MM.1S (cell line): Measurements from ENCODE around the gene HACE1.

Experiments used
- DNase-seq: peaks from one replicate; pipeline ENCODE4 v3.0.0-alpha.2; 2015
- H2AFZ ChIP-seq: fragments of 300-600 bp; sonication (generic); 2 replicates; pipeline ENCODE4 v1.6.0; 2016; ENCODE audit warnings: antibody characterized with exemption, low read length
- H3F3A ChIP-seq: fragments of 300-600 bp; sonication (generic); 2 replicates; pipeline ENCODE4 v1.6.1; 2016; ENCODE audit warnings: mild to moderate bottlenecking, antibody characterized with exemption, low read length, moderate library complexity, mixed read lengths; ENCODE audit not compliant: insufficient read depth
- H3K27ac ChIP-seq: fragments of 300-600 bp; sonication (generic); 2 replicates; pipeline ENCODE4 v1.5.1; 2016; ENCODE audit warnings: mild to moderate bottlenecking, low read length
- H3K27me3 ChIP-seq: fragments of 300-600 bp; sonication (generic); replicated peaks from 2 replicates; pipeline ENCODE4 v1.6.0; 2016; ENCODE audit warnings: low read length; ENCODE audit not compliant: insufficient read depth
- H3K36me3 ChIP-seq: fragments of 300-600 bp; sonication (generic); replicated peaks from 2 replicates; pipeline ENCODE4 v1.6.1; 2016; ENCODE audit warnings: mild to moderate bottlenecking, low read length, mixed read lengths; ENCODE audit not compliant: insufficient read depth
- H3K4me1 ChIP-seq: fragments of 300-600 bp; sonication (generic); 2 replicates; pipeline ENCODE4 v1.6.1; 2016; ENCODE audit warnings: low read length, mixed read lengths
- H3K4me2 ChIP-seq: fragments of 300-600 bp; sonication (generic); 2 replicates; pipeline ENCODE4 v1.6.0; 2016; ENCODE audit warnings: low read depth, low read length
- H3K4me3 ChIP-seq: fragments of 300-600 bp; sonication (generic); 2 replicates; pipeline ENCODE4 v1.5.1; 2016; ENCODE audit warnings: low read length, mixed read lengths
- H3K79me2 ChIP-seq: fragments of 300-600 bp; sonication (generic); 2 replicates; pipeline ENCODE4 v1.6.1; 2016; ENCODE audit warnings: mixed run types, low read length, mixed read lengths
- H3K9ac ChIP-seq: fragments of 300-600 bp; sonication (generic); 2 replicates; pipeline ENCODE4 v1.6.1; 2016; ENCODE audit warnings: low read length, mixed read lengths
- H3K9me2 ChIP-seq: fragments of 300-600 bp; sonication (generic); replicated peaks from 2 replicates; pipeline ENCODE4 v1.6.1; 2016; ENCODE audit warnings: mild to moderate bottlenecking, low read length, mixed read lengths; ENCODE audit not compliant: insufficient read depth
- H3K9me3 ChIP-seq: fragments of 300-600 bp; sonication (generic); replicated peaks from 2 replicates; pipeline ENCODE4 v1.6.1; 2016; ENCODE audit warnings: mild to moderate bottlenecking, low read length, mixed read lengths; ENCODE audit not compliant: insufficient read depth
- H4K20me1 ChIP-seq: fragments of 300-600 bp; sonication (generic); 2 replicates; pipeline ENCODE4 v1.6.1; 2016; ENCODE audit warnings: mild to moderate bottlenecking, low read length, moderate library complexity, mixed read lengths; ENCODE audit not compliant: insufficient read depth
- EZH2 ChIP-seq: fragments of 300-600 bp; sonication (generic); optimal IDR thresholded peaks from 2 replicates; pipeline ENCODE3; 2017; ENCODE audit warnings: low read depth, mild to moderate bottlenecking, antibody characterized with exemption, low read length, mixed read lengths
- EZH2phosphoT487 ChIP-seq: fragments of 300-600 bp; sonication (generic); IDR thresholded peaks from 2 replicates; pipeline ENCODE4 v1.6.1; 2018; ENCODE audit warnings: antibody characterized with exemption, low read length
- TF ChIP-seq, protein P1 (sequence below): fragments of 300-600 bp; sonication (generic); IDR thresholded peaks from 2 replicates; pipeline ENCODE4 v1.5.1; 2016; ENCODE audit warnings: antibody characterized with exemption, low read length, mixed read lengths

HACE1 gene, protein sequence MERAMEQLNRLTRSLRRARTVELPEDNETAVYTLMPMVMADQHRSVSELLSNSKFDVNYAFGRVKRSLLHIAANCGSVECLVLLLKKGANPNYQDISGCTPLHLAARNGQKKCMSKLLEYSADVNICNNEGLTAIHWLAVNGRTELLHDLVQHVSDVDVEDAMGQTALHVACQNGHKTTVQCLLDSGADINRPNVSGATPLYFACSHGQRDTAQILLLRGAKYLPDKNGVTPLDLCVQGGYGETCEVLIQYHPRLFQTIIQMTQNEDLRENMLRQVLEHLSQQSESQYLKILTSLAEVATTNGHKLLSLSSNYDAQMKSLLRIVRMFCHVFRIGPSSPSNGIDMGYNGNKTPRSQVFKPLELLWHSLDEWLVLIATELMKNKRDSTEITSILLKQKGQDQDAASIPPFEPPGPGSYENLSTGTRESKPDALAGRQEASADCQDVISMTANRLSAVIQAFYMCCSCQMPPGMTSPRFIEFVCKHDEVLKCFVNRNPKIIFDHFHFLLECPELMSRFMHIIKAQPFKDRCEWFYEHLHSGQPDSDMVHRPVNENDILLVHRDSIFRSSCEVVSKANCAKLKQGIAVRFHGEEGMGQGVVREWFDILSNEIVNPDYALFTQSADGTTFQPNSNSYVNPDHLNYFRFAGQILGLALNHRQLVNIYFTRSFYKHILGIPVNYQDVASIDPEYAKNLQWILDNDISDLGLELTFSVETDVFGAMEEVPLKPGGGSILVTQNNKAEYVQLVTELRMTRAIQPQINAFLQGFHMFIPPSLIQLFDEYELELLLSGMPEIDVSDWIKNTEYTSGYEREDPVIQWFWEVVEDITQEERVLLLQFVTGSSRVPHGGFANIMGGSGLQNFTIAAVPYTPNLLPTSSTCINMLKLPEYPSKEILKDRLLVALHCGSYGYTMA

DNA sequence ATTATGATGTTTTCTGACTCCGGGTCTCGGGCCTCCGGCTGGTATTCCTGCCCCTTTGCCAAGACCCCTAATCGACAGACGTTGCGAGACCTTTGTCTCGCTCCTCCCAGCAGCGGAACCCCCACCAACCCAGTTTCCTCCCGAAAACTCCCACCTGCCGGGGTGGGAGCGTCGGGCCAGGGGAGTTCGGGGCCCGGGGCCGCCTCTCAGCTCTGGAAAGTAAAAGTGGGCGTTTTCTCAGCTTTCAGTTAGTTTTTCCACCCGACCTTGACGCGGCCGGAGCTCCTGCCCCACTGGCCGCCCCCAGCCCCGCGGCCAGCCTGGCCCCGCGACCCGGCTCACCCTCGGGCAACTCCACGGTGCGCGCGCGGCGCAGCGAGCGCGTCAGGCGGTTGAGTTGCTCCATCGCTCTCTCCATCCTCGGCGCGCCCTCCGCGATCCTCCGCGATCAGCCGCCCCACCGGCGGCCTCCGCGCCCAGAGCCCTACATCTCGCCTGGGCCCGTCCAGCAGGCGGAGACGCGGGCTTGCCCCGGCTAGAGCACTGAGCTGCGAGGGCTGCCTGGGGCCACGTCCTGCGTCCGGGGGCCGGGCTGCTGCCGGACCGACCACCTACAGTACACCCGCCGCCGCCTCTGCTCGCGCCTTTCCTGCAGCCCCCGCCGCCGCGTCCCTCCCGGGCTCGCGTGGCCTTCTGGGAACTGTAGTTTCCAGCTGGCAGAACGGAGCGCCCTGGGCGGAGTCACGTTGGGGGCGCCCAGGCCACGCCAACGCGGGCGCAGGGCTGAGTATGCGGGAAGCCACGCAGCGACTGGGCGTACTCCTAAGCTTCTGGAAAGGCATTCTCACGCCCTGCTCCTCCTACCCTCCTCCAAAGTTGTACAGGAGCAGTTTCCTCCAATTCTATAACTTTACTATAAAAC lies at the start of gene HACE1:
HACE1 (minus strand) TSS at position 695 of the 922 bp plus-strand sequence; CDS start at position 418, 277 bp downstream.
- Histone ChIP-seq H4K20me1 (no peaks in the 10 kb centered on the region), H3K9me2 (no peaks in the 10 kb centered on the region), H3K36me3 (no peaks in the 10 kb centered on the region), H3K9ac (peak within 1 kb of the TSS; percentile 74), H3K79me2 (0 out of 2 replicates have a peak, but pooled peaks cover 3% of the 10 kb centered on the region), H3K9me3 (no peaks in the 10 kb centered on the region), H3K27ac (no peak within 1 kb of the TSS; the same call in 1 of the 2 replicates), H3K27me3 (no peaks in the 10 kb centered on the region), H3F3A (no peaks in the 10 kb centered on the region), H2AFZ (peak within 1 kb of the TSS; percentile 94), H3K4me2 (peak within 1 kb of the TSS; percentile 44), H3K4me3 (peak within 1 kb of the TSS; percentile 78), H3K4me1 (peaks cover 5% of the 10 kb centered on the region)
- peak; percentile 87 for DNase-seq
- TF ChIP-seq, protein P1, sequence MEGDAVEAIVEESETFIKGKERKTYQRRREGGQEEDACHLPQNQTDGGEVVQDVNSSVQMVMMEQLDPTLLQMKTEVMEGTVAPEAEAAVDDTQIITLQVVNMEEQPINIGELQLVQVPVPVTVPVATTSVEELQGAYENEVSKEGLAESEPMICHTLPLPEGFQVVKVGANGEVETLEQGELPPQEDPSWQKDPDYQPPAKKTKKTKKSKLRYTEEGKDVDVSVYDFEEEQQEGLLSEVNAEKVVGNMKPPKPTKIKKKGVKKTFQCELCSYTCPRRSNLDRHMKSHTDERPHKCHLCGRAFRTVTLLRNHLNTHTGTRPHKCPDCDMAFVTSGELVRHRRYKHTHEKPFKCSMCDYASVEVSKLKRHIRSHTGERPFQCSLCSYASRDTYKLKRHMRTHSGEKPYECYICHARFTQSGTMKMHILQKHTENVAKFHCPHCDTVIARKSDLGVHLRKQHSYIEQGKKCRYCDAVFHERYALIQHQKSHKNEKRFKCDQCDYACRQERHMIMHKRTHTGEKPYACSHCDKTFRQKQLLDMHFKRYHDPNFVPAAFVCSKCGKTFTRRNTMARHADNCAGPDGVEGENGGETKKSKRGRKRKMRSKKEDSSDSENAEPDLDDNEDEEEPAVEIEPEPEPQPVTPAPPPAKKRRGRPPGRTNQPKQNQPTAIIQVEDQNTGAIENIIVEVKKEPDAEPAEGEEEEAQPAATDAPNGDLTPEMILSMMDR: peak; percentile 23
- TF ChIP-seq EZH2: no peak

DNA sequence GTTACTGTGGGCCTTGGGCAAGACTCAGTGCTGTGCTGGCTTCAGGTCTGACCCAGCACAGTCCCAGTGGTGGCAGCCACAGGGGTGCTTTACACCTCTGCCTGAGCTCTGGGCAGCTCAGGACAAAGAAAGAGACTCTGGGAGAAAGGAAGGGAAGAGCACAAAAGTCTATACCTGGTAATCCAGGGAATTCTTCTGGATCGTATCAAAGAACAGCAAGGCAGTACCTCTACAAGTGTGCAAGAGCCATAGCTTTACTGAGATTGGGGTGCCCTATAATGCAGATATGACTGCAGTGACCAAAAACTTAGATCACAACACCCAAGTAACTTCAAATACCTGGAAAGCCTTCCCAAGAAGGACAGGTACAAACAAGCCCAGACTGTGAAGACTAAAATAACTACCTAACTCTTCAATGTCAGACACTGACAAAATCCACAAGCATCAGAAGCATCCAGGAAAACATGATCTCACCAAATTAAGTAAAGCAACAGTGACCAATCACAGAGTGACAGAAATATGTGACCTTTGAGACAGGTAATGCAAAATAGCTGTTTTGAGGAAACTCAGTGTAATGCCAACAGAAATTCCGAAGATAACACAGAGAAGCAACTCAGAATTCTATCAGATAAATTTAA lies 49.3 kb upstream of the HACE1 start:
- Histone ChIP-seq H3K9ac (no peak overlapping the region), H3K4me3 (no peak overlapping the region), H3K4me1 (no peaks in the 10 kb centered on the region), H3K4me2 (no peak overlapping the region), H3K9me2 (no peaks in the 10 kb centered on the region), H3K79me2 (no peaks in the 10 kb centered on the region), H3F3A (no peaks in the 10 kb centered on the region), H3K9me3 (no peaks in the 10 kb centered on the region), H4K20me1 (no peaks in the 10 kb centered on the region), H3K27me3 (no peaks in the 10 kb centered on the region), H2AFZ (no peak overlapping the region), H3K27ac (no peak overlapping the region), H3K36me3 (no peaks in the 10 kb centered on the region)
- no peak for DNase-seq
- TF ChIP-seq, protein P1: no peak
- TF ChIP-seq EZH2 (no peak), EZH2phosphoT487 (no peak)
